ENCODE data around the gene SOCS7.

DNA sequence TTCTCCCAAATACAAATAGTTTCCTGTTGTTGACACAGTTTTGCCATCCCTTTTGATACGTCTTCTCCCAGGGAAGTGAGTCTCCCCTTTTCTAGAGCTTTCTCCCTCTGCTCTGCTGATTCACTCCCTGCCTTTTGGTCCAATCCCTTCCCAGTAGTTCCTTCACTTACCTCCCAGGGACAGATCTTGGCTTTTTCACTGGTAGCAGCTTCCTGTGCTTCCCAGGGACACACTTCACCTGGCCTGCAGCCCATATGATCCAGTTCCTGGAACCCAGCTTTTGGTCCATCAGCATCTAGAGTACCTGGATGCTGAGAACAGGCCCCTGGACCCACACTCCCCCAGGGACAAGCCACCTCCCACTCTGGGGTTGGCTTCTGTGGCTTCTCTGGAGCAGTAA, 23.7 kb upstream of the SOCS7 start:
- TF ChIP-seq CTCF (IDR thresholded peaks at IDR 0.05; ENCODE audit: insufficient read depth, low read depth, low read length) = no peak
- TF ChIP-seq EZH2 (IDR thresholded peaks at IDR 0.05; ENCODE audit: insufficient read depth, low read length) = no peak
